Measurements from ENCODE around the gene ALDOB. TPM values are rescaled to one million over a fixed set of nuclear protein-coding genes. Genes with fewer than 3 reads are reported as not detected.

The ALDOB gene
- polyA plus RNA-seq, 6 donors from 2014 or later, result 0.18 to 0.22 TPM; not detected in 4

- H3K4me1 Mint-ChIP-seq, result peaks cover 11 to 14% (median 14%) of the 10 kb centered on the region in 3 donors
- no peak overlapping the region for H3K27ac Mint-ChIP-seq
- peaks cover 8 to 11% of the 10 kb centered on the region in 2 donors for H3K36me3 Mint-ChIP-seq
- peaks cover 10 to 32% (median 15%) of the 10 kb centered on the region in 7 donors for H3K9me3 Mint-ChIP-seq
- peak; percentile 21 for DNase-seq
- ATAC-seq (ENCODE audit: low read depth in 2 of 2), result peak; percentile 95 to 97
- peaks cover 61 to 79% (median 64%) of the 10 kb centered on the region in 3 donors for H3K27me3 Mint-ChIP-seq
- H3K4me3 Mint-ChIP-seq, result peak overlapping the region; percentile 55 to 85 (median 76)
These were observed 13.6 kb upstream of the ALDOB start for GRCh38 chr9:101449071-101449721.

- H3K36me3 Mint-ChIP-seq, result peaks cover 8 to 11% of the 10 kb centered on the region in 2 donors
These were observed 13.1 kb upstream of the ALDOB start for GRCh38 chr9:101448680-101449070.

GRCh38 chr9:101446732-101447131 is 11.2 kb upstream of the ALDOB start:
- Mint-ChIP-seq H3K4me3 (peak overlapping the region in 1 of 8 donors; percentile 7), H3K27me3 (peaks cover 54 to 81% (median 67%) of the 10 kb centered on the region in 3 donors), H3K27ac (peak overlapping the region in 1 of 6 donors; percentile 60), H3K4me1 (peaks cover 11 to 14% (median 14%) of the 10 kb centered on the region in 3 donors), H3K9me3 (peaks cover 1 to 11% (median 3%) of the 10 kb centered on the region in 7 donors), H3K36me3 (peaks cover under 1 to 11% of the 10 kb centered on the region in 2 donors)
- DNase-seq, result no peak
- ATAC-seq (ENCODE audit: low read depth in 2 of 2), result no peak

More at GRCh38 chr9:101448680-101449070, 13.1 kb upstream of the ALDOB start:
- Mint-ChIP-seq H3K4me3 (peak overlapping the region; percentile 55 to 85 (median 74)), H3K4me1 (peaks cover 11 to 14% (median 14%) of the 10 kb centered on the region in 3 donors), H3K27ac (peak overlapping the region in 1 of 6 donors; percentile 91), H3K9me3 (peaks cover 10 to 31% (median 14%) of the 10 kb centered on the region in 7 donors), H3K27me3 (peaks cover 60 to 79% (median 65%) of the 10 kb centered on the region in 3 donors)
- no peak for DNase-seq
- ATAC-seq (ENCODE audit: low read depth in 2 of 2), result no peak

- H3K4me3 Mint-ChIP-seq, result no peak overlapping the region
- peaks cover 0 to 2% (median 0%) of the 10 kb centered on the region in 7 donors for H3K9me3 Mint-ChIP-seq
- ATAC-seq (ENCODE audit: low read depth in 2 of 2) (no peak), DNase-seq (no peak)
- no peak overlapping the region for H3K27ac Mint-ChIP-seq
- H3K27me3 Mint-ChIP-seq, result peaks cover 56 to 78% (median 70%) of the 10 kb centered on the region in 3 donors
- peaks cover 0 to 5% of the 10 kb centered on the region in 2 donors for H3K36me3 Mint-ChIP-seq
- H3K4me1 Mint-ChIP-seq, result peaks cover 11 to 14% (median 14%) of the 10 kb centered on the region in 3 donors
These were observed 9.9 kb upstream of the ALDOB start for GRCh38 chr9:101445353-101446029.

- Mint-ChIP-seq H3K36me3 (peaks cover 0 to 5% of the 10 kb centered on the region in 2 donors), H3K4me1 (peaks cover 0 to 1% (median under 1%) of the 10 kb centered on the region in 3 donors), H3K27ac (no peak overlapping the region), H3K9me3 (peaks cover 0 to 2% (median 0%) of the 10 kb centered on the region in 7 donors), H3K4me3 (no peak overlapping the region), H3K27me3 (peaks cover 52 to 73% (median 57%) of the 10 kb centered on the region in 3 donors)
- DNase-seq, result no peak
- no peak for ATAC-seq (ENCODE audit: low read depth in 2 of 2)
These were observed 7.8 kb upstream of the ALDOB start for GRCh38 chr9:101443364-101443771.

- no peak overlapping the region for H3K4me3 Mint-ChIP-seq
- H3K27ac Mint-ChIP-seq, result no peak overlapping the region
- H3K36me3 Mint-ChIP-seq, result peaks cover 0 to 5% of the 10 kb centered on the region in 2 donors
- ATAC-seq (ENCODE audit: low read depth in 2 of 2) (no peak), DNase-seq (no peak)
- H3K9me3 Mint-ChIP-seq, result peaks cover 0 to 2% (median 0%) of the 10 kb centered on the region in 7 donors
- H3K27me3 Mint-ChIP-seq, result peaks cover 55 to 70% (median 55%) of the 10 kb centered on the region in 3 donors
- H3K4me1 Mint-ChIP-seq, result no peaks in the 10 kb centered on the region
These were observed 7.2 kb upstream of the ALDOB start for GRCh38 chr9:101442736-101443135.

DNA sequence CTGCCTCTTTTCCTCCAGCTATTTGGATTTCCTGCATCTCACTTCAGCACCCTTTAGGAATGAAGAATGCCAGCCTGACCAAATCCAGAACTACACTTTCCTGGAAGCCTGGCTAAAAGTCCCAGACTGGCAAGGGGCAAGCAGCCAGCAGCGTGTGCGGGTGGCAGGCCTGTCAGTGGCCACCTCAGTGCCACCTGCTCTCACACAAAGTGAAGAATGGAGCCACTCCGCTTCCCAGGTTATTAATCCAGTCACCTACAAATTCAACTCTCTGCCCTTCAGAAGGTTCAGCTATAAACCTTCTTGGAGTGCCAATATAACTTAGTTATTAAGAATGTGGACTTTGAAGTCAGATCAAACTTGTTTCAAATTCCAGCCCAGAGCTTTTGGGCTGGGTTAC is 6.7 kb upstream of the ALDOB start:
- H3K4me3 Mint-ChIP-seq, result no peak overlapping the region
- H3K27me3 Mint-ChIP-seq, result peaks cover 55 to 70% (median 58%) of the 10 kb centered on the region in 3 donors

GRCh38 chr9:101440714-101441230 is 5.2 kb upstream of the ALDOB start:
- no peaks in the 10 kb centered on the region for H3K4me1 Mint-ChIP-seq
- H3K27me3 Mint-ChIP-seq, result peaks cover 47 to 61% (median 55%) of the 10 kb centered on the region in 3 donors
- ATAC-seq (ENCODE audit: low read depth in 2 of 2) (no peak), DNase-seq (no peak)
- peaks cover 0 to 5% of the 10 kb centered on the region in 2 donors for H3K36me3 Mint-ChIP-seq
- H3K9me3 Mint-ChIP-seq, result no peaks in the 10 kb centered on the region
- no peak overlapping the region for H3K27ac Mint-ChIP-seq
- peak overlapping the region in 1 of 8 donors; percentile 70 for H3K4me3 Mint-ChIP-seq

More for the DNA sequence above, 6.7 kb upstream of the ALDOB start:
- DNase-seq (no peak), ATAC-seq (ENCODE audit: low read depth in 2 of 2) (no peak)
- Mint-ChIP-seq H3K27ac (no peak overlapping the region), H3K9me3 (peaks cover 0 to 2% (median 0%) of the 10 kb centered on the region in 7 donors), H3K4me1 (no peaks in the 10 kb centered on the region), H3K36me3 (peaks cover 0 to 5% of the 10 kb centered on the region in 2 donors)

GRCh38 chr9:101438523-101438922 is 2.9 kb upstream of the ALDOB start:
- Mint-ChIP-seq H3K36me3 (no peaks in the 10 kb centered on the region), H3K27ac (no peak overlapping the region), H3K27me3 (peaks cover 40 to 50% (median 49%) of the 10 kb centered on the region in 3 donors), H3K4me3 (no peak overlapping the region), H3K9me3 (no peaks in the 10 kb centered on the region), H3K4me1 (no peaks in the 10 kb centered on the region)
- ATAC-seq (ENCODE audit: low read depth in 2 of 2) (no peak), DNase-seq (no peak)

GRCh38 chr9:101437806-101438232 is 2.2 kb upstream of the ALDOB start:
- Mint-ChIP-seq H3K27me3 (peaks cover 35 to 44% (median 43%) of the 10 kb centered on the region in 3 donors), H3K36me3 (no peaks in the 10 kb centered on the region), H3K9me3 (no peaks in the 10 kb centered on the region), H3K4me3 (no peak overlapping the region), H3K27ac (no peak overlapping the region), H3K4me1 (no peaks in the 10 kb centered on the region)
- no peak for DNase-seq
- ATAC-seq (ENCODE audit: low read depth in 2 of 2), result no peak

GRCh38 chr9:101434998-101435397 is 576 bp downstream of the ALDOB start:
- DNase-seq, result no peak
- no peak overlapping the region for H3K27ac Mint-ChIP-seq
- no peak for ATAC-seq (ENCODE audit: low read depth in 2 of 2)
- no peaks in the 10 kb centered on the region for H3K4me1 Mint-ChIP-seq
- H3K9me3 Mint-ChIP-seq, result no peaks in the 10 kb centered on the region
- peaks cover 19 to 39% (median 30%) of the 10 kb centered on the region in 3 donors for H3K27me3 Mint-ChIP-seq
- H3K36me3 Mint-ChIP-seq, result no peaks in the 10 kb centered on the region
- no peak overlapping the region for H3K4me3 Mint-ChIP-seq

GRCh38 chr9:101433229-101433628 is 2.3 kb downstream of the ALDOB start:
- Mint-ChIP-seq H3K4me1 (peaks cover 0 to 2% (median 0%) of the 10 kb centered on the region in 3 donors), H3K9me3 (peaks cover 0 to 4% (median 0%) of the 10 kb centered on the region in 7 donors), H3K27ac (no peak overlapping the region), H3K36me3 (peaks cover 4 to 7% of the 10 kb centered on the region in 2 donors), H3K4me3 (no peak overlapping the region), H3K27me3 (peaks cover 28 to 49% (median 34%) of the 10 kb centered on the region in 3 donors)
- DNase-seq (no peak), ATAC-seq (ENCODE audit: low read depth in 2 of 2) (no peak)

GRCh38 chr9:101432740-101433139 is 2.8 kb downstream of the ALDOB start:
- Mint-ChIP-seq H3K36me3 (peaks cover 4 to 7% of the 10 kb centered on the region in 2 donors), H3K9me3 (peaks cover 0 to 4% (median 0%) of the 10 kb centered on the region in 7 donors)

More at GRCh38 chr9:101432740-101433139, 2.8 kb downstream of the ALDOB start:
- peaks cover 31 to 49% (median 34%) of the 10 kb centered on the region in 3 donors for H3K27me3 Mint-ChIP-seq
- H3K4me3 Mint-ChIP-seq, result no peak overlapping the region
- DNase-seq, result no peak
- no peak for ATAC-seq (ENCODE audit: low read depth in 2 of 2)
- no peak overlapping the region for H3K27ac Mint-ChIP-seq
- peaks cover 0 to 4% (median 0%) of the 10 kb centered on the region in 3 donors for H3K4me1 Mint-ChIP-seq
